HCT116 (cell line): ENCODE results near the gene LRRC3. TPM values are rescaled to one million over a fixed set of nuclear protein-coding genes. Genes with fewer than 3 reads are reported as not detected.

Experiments
- ATAC-seq: fragments of 200-7000 bp; cut with Tn5 transposase; 2 replicates; pipeline ENCODE4 v1.9.1; 2020; ENCODE audit warnings: mild to moderate bottlenecking, moderate library complexity
- BruUV-seq: library from RNA; stranded (reverse); fragments of 400-500 nt; replicated peaks from 2 replicates; lab custom pipeline; 2021; lab: Mats Ljungman, UMichigan
- CTCF ChIA-PET: fragments of 300-600 bp; sonication (Branson Sonifier 250); formaldehyde crosslinking; loops from one replicate; lab custom pipeline; 2021; ENCODE audit warnings: antibody characterized with exemption; lab: Charles Lee
- POLR2A ChIA-PET: fragments of 300-600, 350-600 bp; sonication (Branson Sonifier 250); formaldehyde crosslinking; loops from one replicate; lab custom pipeline; 2021; ENCODE audit warnings: antibody characterized with exemption; lab: Charles Lee
- RAD21 ChIA-PET, 2 experiments: fragments of 300-600 bp; sonication (Branson Sonifier 250); formaldehyde crosslinking; loops; one replicate each; lab custom pipeline; 2023; ENCODE audit warnings: low total read pairs in 2 of 2; ENCODE audit not compliant: uncharacterized antibody in 2 of 2, unreplicated experiment in 2 of 2, low non-redundant PET in 1 of 2; lab: Charles Lee
- DNase-seq: peaks from one replicate; pipeline ENCODE4 v3.0.0-alpha.2; 2010; ENCODE audit warnings: low read depth, low spot score
- H2AFZ ChIP-seq: fragments of 200-600 bp; shearing (Covaris generic), sonication (generic); 2 replicates; pipeline ENCODE4 v1.6.1; 2017; ENCODE audit warnings: low read depth, mixed run types, mixed read lengths, antibody characterized with exemption, low read length; ENCODE audit not compliant: poor library complexity, severe bottlenecking
- H3K27ac ChIP-seq: 2 replicates; pipeline ENCODE4 v1.5.1; 2012; ENCODE audit warnings: low read depth, low read length
- H3K27me3 ChIP-seq: fragments of 200-600 bp; sonication (generic); 2 replicates; pipeline ENCODE4 v1.6.1; 2016; ENCODE audit warnings: mixed run types, low read length, mixed read lengths; ENCODE audit not compliant: insufficient read depth
- H3K36me3 ChIP-seq, 2 experiments: fragments of 200-500 bp in 1 of 2; fragments of 200-600 bp in 1 of 2; sonication (Bioruptor generic) in 1 of 2; sonication (generic) in 1 of 2; 2 replicates each; pipeline versions ENCODE4 v1.5.1 to v1.6.1; 2014 to 2016; ENCODE audit warnings: low read length in 2 of 2, inconsistent platforms in 1 of 2, mixed read lengths in 1 of 2, mixed run types in 1 of 2; ENCODE audit not compliant: insufficient read depth in 2 of 2, control insufficient read depth in 1 of 2
- H3K4me1 ChIP-seq, 2 experiments: fragments of 200-600 bp in 1 of 2; sonication (generic) in 1 of 2; 2 replicates each; pipeline versions ENCODE4 v1.5.1 to v1.6.1; 2012 to 2017; ENCODE audit warnings: low read length in 2 of 2, inconsistent platforms in 1 of 2, mild to moderate bottlenecking in 1 of 2, mixed read lengths in 1 of 2, mixed run types in 1 of 2, moderate library complexity in 1 of 2; ENCODE audit not compliant: insufficient read depth in 2 of 2, control insufficient read depth in 1 of 2
- H3K4me2 ChIP-seq: fragments of 200-600 bp; sonication (generic); 2 replicates; pipeline ENCODE4 v1.6.1; 2017; ENCODE audit warnings: mixed run types, low read length, mixed read lengths
- H3K4me3 ChIP-seq, 2 experiments: fragments of 200-600 bp in 1 of 2; sonication (generic) in 1 of 2; replicated peaks in 1 of 2; 2 replicates each; pipeline ENCODE4 v1.5.1; 2011 to 2016; ENCODE audit warnings: low read length in 2 of 2, control low read depth in 1 of 2, low read depth in 1 of 2, mild to moderate bottlenecking in 1 of 2, mixed read lengths in 1 of 2, mixed run types in 1 of 2
- H3K79me2 ChIP-seq: fragments of 200-600 bp; sonication (generic); 2 replicates; pipeline ENCODE4 v1.6.1; 2017; ENCODE audit warnings: mild to moderate bottlenecking, mixed run types, low read length, moderate library complexity, mixed read lengths; ENCODE audit not compliant: insufficient read depth
- H3K9ac ChIP-seq: fragments of 200-600 bp; sonication (generic); 2 replicates; pipeline ENCODE4 v1.6.1; 2016; ENCODE audit warnings: low read length, mixed read lengths
- H3K9me2 ChIP-seq: fragments of 200-600 bp; sonication (generic), shearing (Covaris generic); 2 replicates; pipeline ENCODE4 v1.6.1; 2017; ENCODE audit warnings: mixed run types, mild to moderate bottlenecking, moderate library complexity; ENCODE audit not compliant: insufficient read depth
- H3K9me3 ChIP-seq, 2 experiments: fragments of 200-500 bp in 1 of 2; fragments of 200-600 bp in 1 of 2; sonication (Bioruptor generic) in 1 of 2; sonication (generic) in 1 of 2; 2 replicates each; pipeline ENCODE4 v1.6.1; 2014 to 2017; ENCODE audit warnings: low read length in 2 of 2, mixed read lengths in 2 of 2, inconsistent platforms in 1 of 2, low read depth in 1 of 2, mild to moderate bottlenecking in 1 of 2, mixed run types in 1 of 2, moderate library complexity in 1 of 2; ENCODE audit not compliant: control insufficient read depth in 1 of 2, insufficient read depth in 1 of 2
- H4K20me1 ChIP-seq: fragments of 200-600 bp; sonication (generic), shearing (Covaris generic); 2 replicates; pipeline ENCODE4 v1.6.1; 2017; ENCODE audit warnings: mixed run types, mild to moderate bottlenecking, moderate library complexity; ENCODE audit not compliant: insufficient read depth
- EZH2phosphoT487 ChIP-seq: fragments of 200-600 bp; IDR thresholded peaks from 2 replicates; pipeline ENCODE4 v1.6.1; 2018; ENCODE audit warnings: antibody characterized with exemption, borderline replicate concordance
- SIN3A ChIP-seq: IDR thresholded peaks from 2 replicates; pipeline ENCODE4 v1.6.1; 2012; ENCODE audit warnings: low read depth
- SRF ChIP-seq: IDR thresholded peaks from 2 replicates; pipeline ENCODE4 v1.6.1; 2012; ENCODE audit warnings: low read depth
- ZFX ChIP-seq: fragments of 450-650 bp; IDR thresholded peaks from 2 replicates; pipeline ENCODE4 v1.6.1; 2017
- intact Hi-C: fragments of 100-400 bp; cut with micrococcal nuclease; formaldehyde crosslinking; loops from 2 replicates; pipeline ENCODE4 v1.10.0; 2022
- total RNA-seq: library from RNA; stranded (reverse); gene quantifications from one replicate; pipeline ENCODE4 v1.2.1, GENCODE V29; 2021; ENCODE audit not compliant: unreplicated experiment
- TF ChIP-seq, protein P1 (sequence below), 3 experiments: fragments of 200-600 bp in 1 of 3; sonication (generic) in 1 of 3; IDR thresholded peaks in 2 of 3; conservative IDR thresholded peaks in 1 of 3; 2 replicates each; pipeline ENCODE4 v1.5.1; 2012 to 2017; ENCODE audit warnings: low read depth in 2 of 3, low read length in 2 of 3, antibody characterized with exemption in 1 of 3, borderline replicate concordance in 1 of 3, control low read depth in 1 of 3, mild to moderate bottlenecking in 1 of 3, mixed read lengths in 1 of 3, mixed run types in 1 of 3, moderate library complexity in 1 of 3; ENCODE audit not compliant: insufficient read depth in 1 of 3
- TF ChIP-seq, protein P2 (sequence below): IDR thresholded peaks from 2 replicates; pipeline ENCODE4 v1.6.1; 2012

LRRC3 gene
- total RNA-seq, 1 experiment from 2014 or later = 7.5 TPM

DNA sequence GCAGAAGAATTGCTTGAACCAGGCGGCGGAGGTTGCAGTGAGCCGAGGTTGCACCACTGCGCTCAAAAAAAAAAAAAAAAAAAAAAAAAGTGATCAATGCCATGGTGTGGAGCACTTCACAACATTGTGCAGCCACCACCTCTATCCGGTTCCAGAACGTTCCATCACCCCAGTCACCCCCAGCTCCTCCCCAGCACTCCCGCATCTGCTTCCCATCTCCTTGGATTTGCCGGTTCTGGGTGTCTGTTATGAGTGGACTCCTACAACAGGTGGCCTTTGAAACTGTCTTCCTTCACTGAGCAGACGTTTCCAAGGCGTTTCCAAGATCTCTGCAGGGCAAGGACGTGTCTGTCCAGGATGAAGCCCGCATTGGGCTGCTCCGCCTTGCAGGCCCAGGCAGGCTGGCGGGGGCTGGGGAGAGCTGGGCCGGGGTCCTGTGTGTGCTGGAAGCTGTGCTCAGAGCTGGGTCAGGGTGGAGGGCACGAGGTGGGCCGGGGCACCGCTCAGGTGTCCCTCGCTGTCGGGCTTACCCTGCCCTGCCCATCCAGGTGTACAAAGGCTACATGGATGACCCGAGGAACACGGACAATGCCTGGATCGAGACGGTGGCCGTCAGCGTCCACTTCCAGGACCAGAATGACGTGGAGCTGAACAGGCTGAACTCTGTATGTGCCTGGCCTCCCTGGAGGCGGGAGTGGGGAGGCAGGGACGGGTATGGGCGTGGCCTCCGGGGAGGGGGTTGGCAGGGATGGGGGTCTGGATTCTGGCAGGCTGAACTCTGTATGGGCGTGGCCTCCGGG lies 14.9 kb upstream of the LRRC3 start (continued):
- TF ChIP-seq, protein P1, sequence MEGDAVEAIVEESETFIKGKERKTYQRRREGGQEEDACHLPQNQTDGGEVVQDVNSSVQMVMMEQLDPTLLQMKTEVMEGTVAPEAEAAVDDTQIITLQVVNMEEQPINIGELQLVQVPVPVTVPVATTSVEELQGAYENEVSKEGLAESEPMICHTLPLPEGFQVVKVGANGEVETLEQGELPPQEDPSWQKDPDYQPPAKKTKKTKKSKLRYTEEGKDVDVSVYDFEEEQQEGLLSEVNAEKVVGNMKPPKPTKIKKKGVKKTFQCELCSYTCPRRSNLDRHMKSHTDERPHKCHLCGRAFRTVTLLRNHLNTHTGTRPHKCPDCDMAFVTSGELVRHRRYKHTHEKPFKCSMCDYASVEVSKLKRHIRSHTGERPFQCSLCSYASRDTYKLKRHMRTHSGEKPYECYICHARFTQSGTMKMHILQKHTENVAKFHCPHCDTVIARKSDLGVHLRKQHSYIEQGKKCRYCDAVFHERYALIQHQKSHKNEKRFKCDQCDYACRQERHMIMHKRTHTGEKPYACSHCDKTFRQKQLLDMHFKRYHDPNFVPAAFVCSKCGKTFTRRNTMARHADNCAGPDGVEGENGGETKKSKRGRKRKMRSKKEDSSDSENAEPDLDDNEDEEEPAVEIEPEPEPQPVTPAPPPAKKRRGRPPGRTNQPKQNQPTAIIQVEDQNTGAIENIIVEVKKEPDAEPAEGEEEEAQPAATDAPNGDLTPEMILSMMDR (IDR thresholded peaks at IDR 0.05 in 2 of 3, conservative IDR thresholded peaks at IDR 0.05 in 1 of 3; ENCODE audit: borderline replicate concordance in 1 of 3, insufficient read depth in 1 of 3, low read depth in 2 of 3, low read length in 2 of 3) = no peak
- TF ChIP-seq EZH2phosphoT487 (no peak), SRF (no peak), SIN3A (no peak)
- TF ChIP-seq, protein P2, sequence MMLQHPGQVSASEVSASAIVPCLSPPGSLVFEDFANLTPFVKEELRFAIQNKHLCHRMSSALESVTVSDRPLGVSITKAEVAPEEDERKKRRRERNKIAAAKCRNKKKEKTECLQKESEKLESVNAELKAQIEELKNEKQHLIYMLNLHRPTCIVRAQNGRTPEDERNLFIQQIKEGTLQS = no peak

DNA sequence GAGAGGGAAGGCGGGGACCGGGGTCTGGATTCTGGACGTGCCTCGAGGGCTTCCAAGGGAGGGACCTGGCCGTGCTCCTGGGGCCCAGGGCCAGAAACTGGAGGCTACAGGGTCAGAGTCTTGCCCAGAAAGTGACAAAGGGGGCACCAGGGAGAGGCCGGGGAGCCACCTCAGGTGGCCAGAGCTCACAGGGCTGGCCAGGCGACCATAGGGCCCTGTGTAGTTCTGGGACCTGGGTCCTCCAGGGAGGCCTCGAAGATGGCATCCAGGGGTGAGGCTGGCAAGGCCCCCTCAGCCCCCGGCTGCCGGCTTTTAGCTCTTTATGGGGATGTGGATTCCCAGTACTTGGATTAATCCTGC lies 14.3 kb upstream of the LRRC3 start:
- TF ChIP-seq ZFX = no peak
- no peaks in the 10 kb centered on the region for H4K20me1 ChIP-seq

More for the DNA sequence above, 14.3 kb upstream of the LRRC3 start:
- Histone ChIP-seq H3K79me2 (no peaks in the 10 kb centered on the region), H3K9ac (no peak overlapping the region), H3K4me2 (no peak overlapping the region), H3K36me3 (peaks cover 2 to 6% of the 10 kb centered on the region in 2 experiments; a peak in 2 of 4 replicates), H3K9me3 (no peaks in the 10 kb centered on the region), H3K27me3 (no peaks in the 10 kb centered on the region), H2AFZ (no peak overlapping the region), H3K4me3 (no peak overlapping the region), H3K27ac (no peak overlapping the region), H3K9me2 (no peaks in the 10 kb centered on the region), H3K4me1 (peaks cover 5 to 13% of the 10 kb centered on the region in 2 experiments; a peak in 3 of 4 replicates)
- ChIA-PET RAD21 (no interaction called here), CTCF (interaction anchor here (0.7 kb wide), 1 partner anchor 15 kb away, joined by 3 read pairs; no protein-coding TSS in a partner anchor), POLR2A (no interaction called here)
- intact Hi-C loops = no loop called here
- DNase-seq = no peak
- no TSS peak for BruUV-seq
- no peak for ATAC-seq
